H1 (cell line): ENCODE measurements around the gene NR5A2. TPM values are rescaled to one million over a fixed set of nuclear protein-coding genes. Genes with fewer than 3 reads are reported as not detected.

Source experiments
- HDAC6 ChIP-seq: IDR thresholded peaks from one replicate; pipeline ENCODE4 v1.7.1; 2012; ENCODE audit warnings: low read depth, mild to moderate bottlenecking, inconsistent platforms, low read length, moderate library complexity
- polyA plus RNA-seq, 7 experiments: library from polyadenylated mRNA; depleted of rRNA in 3 of 7; stranded (reverse) in 5 of 7; unstranded in 2 of 7; fragments of >200 nt in 5 of 7; fragments of 200-250 nt in 2 of 7; gene quantifications; 1 replicate in 5 of 7; 2 replicates in 1 of 7; 4 replicates in 1 of 7; pipeline versions ENCODE4 v1.2.1 to v1.2.3, GENCODE V29; 2011 to 2013; ENCODE audit warnings: missing spikeins in 2 of 7, mixed read lengths in 2 of 7
- total RNA-seq: library from RNA; stranded (reverse); fragmentation: NEBNext Ultra II Directional; extraction: Animal tissue kit (Norgen Biotek cat#: 25700); gene quantifications from 2 replicates; pipeline ENCODE4 v1.2.1, GENCODE V29; 2021

NR5A2 gene
- total and polyA plus RNA-seq, 2 of the 8 experiments (the other 6 are each of a cell fraction or from before 2014, with no cell fraction given), result 1.7 to 11.6 TPM

- no peak for TF ChIP-seq HDAC6
Measured at GRCh38 chr1:200217703-200218102, 190.2 kb downstream of the NR5A2 start (continued).
